ENCODE results near the gene AP1G1. TPM values are rescaled to one million over a fixed set of nuclear protein-coding genes. Genes with fewer than 3 reads are reported as not detected.

The AP1G1 gene
- total RNA-seq, 2 donors from 2014 or later, result 62.7 to 68.5 TPM

- Mint-ChIP-seq H3K27ac (no peak overlapping the region), H3K27me3 (ENCODE audit: insufficient read depth) (no peaks in the 10 kb centered on the region), H3K4me3 (no peak overlapping the region), H3K9me3 (no peaks in the 10 kb centered on the region), H3K4me1 (peaks cover 12% of the 10 kb centered on the region), H3K36me3 (ENCODE audit: low read depth) (peaks cover 55% of the 10 kb centered on the region)
- DNase-seq, result no peak
- Histone ChIP-seq H3K4me1 (ENCODE audit: control insufficient read depth, insufficient read depth, low read length) (no peaks in the 10 kb centered on the region), H3K9ac (ENCODE audit: extremely low read depth, low read length, poor library complexity, severe bottlenecking) (no peak overlapping the region), H3K4me3 (ENCODE audit: low read length) (no peak overlapping the region), H3K27ac (ENCODE audit: low read depth, low read length) (no peak overlapping the region), H3K36me3 (ENCODE audit: control insufficient read depth, insufficient read depth, low read length) (peaks cover 86% of the 10 kb centered on the region), H3K27me3 (ENCODE audit: control insufficient read depth, insufficient read depth, low read length, poor library complexity, severe bottlenecking) (no peaks in the 10 kb centered on the region), H3K9me3 (ENCODE audit: control insufficient read depth, low read length) (no peaks in the 10 kb centered on the region)
- TF ChIP-seq CTCF (conservative IDR thresholded peaks at IDR 0.05), result no peak
- 94% methylated on average over 2 of the region's 2 CpGs; no CpG with 5 or more reads in 1 of the 2 experiments for WGBS, 2 experiments (ENCODE audit: insufficient coverage in 1 of 2, insufficient read length in 1 of 2)
Observed at GRCh38 chr16:71761097-71761496, 47.5 kb downstream of the AP1G1 start.

GRCh38 chr16:71758293-71758760, 50.3 kb downstream of the AP1G1 start:
- Histone ChIP-seq H3K27ac (ENCODE audit: low read depth, low read length) (no peak overlapping the region), H3K4me1 (ENCODE audit: control insufficient read depth, insufficient read depth, low read length) (no peaks in the 10 kb centered on the region), H3K9ac (ENCODE audit: extremely low read depth, low read length, poor library complexity, severe bottlenecking) (no peak overlapping the region), H3K4me3 (ENCODE audit: low read length) (no peak overlapping the region), H3K27me3 (ENCODE audit: control insufficient read depth, insufficient read depth, low read length, poor library complexity, severe bottlenecking) (no peaks in the 10 kb centered on the region), H3K9me3 (ENCODE audit: control insufficient read depth, low read length) (no peaks in the 10 kb centered on the region), H3K36me3 (ENCODE audit: control insufficient read depth, insufficient read depth, low read length) (peaks cover 87% of the 10 kb centered on the region)
- Mint-ChIP-seq H3K9me3 (no peaks in the 10 kb centered on the region), H3K4me1 (peaks cover 12% of the 10 kb centered on the region), H3K4me3 (no peak overlapping the region), H3K27me3 (ENCODE audit: insufficient read depth) (no peaks in the 10 kb centered on the region), H3K36me3 (ENCODE audit: low read depth) (peaks cover 67% of the 10 kb centered on the region), H3K27ac (no peak overlapping the region)
- no peak for DNase-seq
- 86 to 97% methylated on average over 5 of the region's 5 CpGs for WGBS, 2 experiments (ENCODE audit: insufficient coverage in 1 of 2, insufficient read length in 1 of 2)
- TF ChIP-seq CTCF (conservative IDR thresholded peaks at IDR 0.05), result no peak

GRCh38 chr16:71754652-71755051, 54.0 kb downstream of the AP1G1 start:
- Histone ChIP-seq H3K27ac (ENCODE audit: low read depth, low read length) (no peak overlapping the region), H3K27me3 (ENCODE audit: control insufficient read depth, insufficient read depth, low read length, poor library complexity, severe bottlenecking) (no peaks in the 10 kb centered on the region), H3K4me3 (ENCODE audit: low read length) (no peak overlapping the region), H3K4me1 (ENCODE audit: control insufficient read depth, insufficient read depth, low read length) (no peaks in the 10 kb centered on the region), H3K9me3 (ENCODE audit: control insufficient read depth, low read length) (no peaks in the 10 kb centered on the region), H3K36me3 (ENCODE audit: control insufficient read depth, insufficient read depth, low read length) (peaks cover 81% of the 10 kb centered on the region), H3K9ac (ENCODE audit: extremely low read depth, low read length, poor library complexity, severe bottlenecking) (no peak overlapping the region)
- peaks cover 66% of the 10 kb centered on the region for H3K36me3 Mint-ChIP-seq (ENCODE audit: low read depth)
- 71 to 92% methylated on average over 1 to 2 of the region's 2 CpGs for WGBS, 2 experiments (ENCODE audit: insufficient coverage in 1 of 2, insufficient read length in 1 of 2)
- peaks cover 12% of the 10 kb centered on the region for H3K4me1 Mint-ChIP-seq
- no peaks in the 10 kb centered on the region for H3K9me3 Mint-ChIP-seq
- DNase-seq, result no peak
- H3K27me3 Mint-ChIP-seq (ENCODE audit: insufficient read depth), result no peaks in the 10 kb centered on the region
- no peak overlapping the region for H3K27ac Mint-ChIP-seq
- no peak for TF ChIP-seq CTCF (conservative IDR thresholded peaks at IDR 0.05)
- H3K4me3 Mint-ChIP-seq, result no peak overlapping the region
